Natural killer cell treated with Interleukin-12 subunit alpha and Interleukin-12 subunit beta and Interleukin-15 and Interleukin-18, amount 100 ng/mL, for 72 hours (primary cell): ENCODE results near the gene CDK10. TPM values are rescaled to one million over a fixed set of nuclear protein-coding genes. Genes with fewer than 3 reads are reported as not detected.

Experiments
- ATAC-seq, 2 donors: fragments of 150-1000 bp; cut with Tn5 transposase in 1 of 2; sonication (Bioruptor Pico), chemical (Tn5 transposase) in 1 of 2; 2 replicates each; pipeline ENCODE4 v1.10.0; 2021
- DNase-seq: peaks from one replicate; pipeline ENCODE4 v3.0.0; 2022; ENCODE audit warnings: low spot score
- H3K27ac Mint-ChIP-seq, 2 donors: 1 replicate in 1 of 2; 2 replicates in 1 of 2; pipeline ENCODE4 v1.8.0; 2022; ENCODE audit warnings: mixed read lengths in 2 of 2, mild to moderate bottlenecking in 1 of 2, moderate library complexity in 1 of 2
- H3K27me3 Mint-ChIP-seq, 2 donors: 1 replicate in 1 of 2; 2 replicates in 1 of 2; pipeline ENCODE4 v1.8.0; 2022; ENCODE audit warnings: mixed read lengths in 2 of 2
- H3K36me3 Mint-ChIP-seq: one replicate; pipeline ENCODE4 v1.8.0; 2022; ENCODE audit warnings: mixed read lengths
- H3K4me1 Mint-ChIP-seq, 2 donors: 1 replicate in 1 of 2; 2 replicates in 1 of 2; pipeline ENCODE4 v1.8.0; 2022; ENCODE audit warnings: low read depth in 2 of 2, mixed read lengths in 2 of 2, mild to moderate bottlenecking in 1 of 2
- H3K4me3 Mint-ChIP-seq: one replicate; pipeline ENCODE4 v1.8.0; 2022; ENCODE audit warnings: mixed read lengths
- H3K9me3 Mint-ChIP-seq: 2 replicates; pipeline ENCODE4 v1.8.0; 2022; ENCODE audit warnings: mixed read lengths
- total RNA-seq, 2 donors: library from RNA; stranded (reverse); gene quantifications; one replicate each; pipeline ENCODE4 v1.2.3, GENCODE V29; 2022

CDK10 gene
- total RNA-seq, 2 donors from 2014 or later = 60.8 to 115 TPM

DNA sequence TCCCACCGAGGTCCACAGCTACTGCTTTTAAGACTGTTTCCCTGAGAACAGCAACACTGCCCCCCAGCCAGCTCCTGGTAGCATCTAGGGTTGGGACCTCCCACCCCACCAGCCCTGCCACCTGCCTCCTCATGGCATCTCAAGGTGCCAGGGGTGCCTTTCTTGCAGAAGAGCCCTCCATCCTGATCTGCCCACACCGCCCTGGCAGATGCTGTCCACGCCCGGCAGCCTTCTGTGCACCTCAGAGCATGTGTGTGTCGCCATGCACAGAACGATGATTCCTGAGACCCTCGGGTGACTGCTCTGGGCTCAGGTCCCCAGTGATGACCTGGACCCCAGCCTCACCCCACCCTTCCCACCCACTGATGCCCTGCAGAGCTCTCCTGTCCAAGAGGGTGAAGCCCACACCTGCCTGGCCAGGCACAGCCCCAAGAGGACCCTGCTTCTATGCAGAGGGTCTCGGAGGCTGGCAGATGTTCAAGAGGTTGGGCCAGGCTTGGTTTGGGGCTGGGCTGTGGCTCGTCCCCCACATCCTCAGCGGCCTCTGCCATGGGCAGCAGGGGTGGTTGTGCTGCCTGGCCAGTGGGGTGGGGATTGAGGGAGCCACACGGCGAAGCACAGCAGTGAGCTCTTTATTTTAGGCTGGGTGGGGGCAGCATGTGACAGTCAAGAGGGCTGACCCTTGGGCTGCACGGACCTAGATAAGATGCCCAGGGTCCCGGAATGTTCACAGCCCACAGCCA lies 20.2 kb downstream of the CDK10 start:
- H3K36me3 Mint-ChIP-seq = no peaks in the 10 kb centered on the region
- H3K4me1 Mint-ChIP-seq = peaks cover 0 to 5% of the 10 kb centered on the region in 2 donors
- no peak overlapping the region for H3K4me3 Mint-ChIP-seq
- no peak for DNase-seq
- no peak overlapping the region for H3K27ac Mint-ChIP-seq
- no peaks in the 10 kb centered on the region for H3K27me3 Mint-ChIP-seq
- no peak for ATAC-seq
- no peaks in the 10 kb centered on the region for H3K9me3 Mint-ChIP-seq

DNA sequence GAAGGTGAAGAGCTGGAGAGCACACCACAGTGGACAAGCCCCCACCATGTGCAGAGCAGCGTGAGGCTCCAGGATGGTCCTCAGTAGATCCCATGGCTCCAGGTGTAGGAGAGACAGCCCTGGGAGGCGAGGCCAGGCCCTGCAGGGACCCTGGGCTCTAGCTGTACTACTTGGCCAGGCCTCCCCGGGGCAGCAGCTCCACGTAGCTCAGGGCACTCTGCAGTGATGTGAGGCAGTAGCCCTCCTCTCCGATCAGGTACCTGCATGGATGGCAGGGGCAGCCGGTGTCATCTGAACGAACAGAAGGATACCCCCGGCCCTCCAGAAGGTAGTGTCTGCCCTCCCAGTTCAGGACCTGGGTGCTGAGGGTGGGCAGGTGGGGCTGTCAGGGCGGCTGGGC lies 21.2 kb downstream of the CDK10 start:
- no peaks in the 10 kb centered on the region for H3K27me3 Mint-ChIP-seq
- no peaks in the 10 kb centered on the region for H3K9me3 Mint-ChIP-seq
- ATAC-seq (no peak), DNase-seq (no peak)
- H3K36me3 Mint-ChIP-seq = no peaks in the 10 kb centered on the region
- no peak overlapping the region for H3K4me3 Mint-ChIP-seq
- peaks cover 0 to 5% of the 10 kb centered on the region in 2 donors for H3K4me1 Mint-ChIP-seq
- H3K27ac Mint-ChIP-seq = no peak overlapping the region

DNA sequence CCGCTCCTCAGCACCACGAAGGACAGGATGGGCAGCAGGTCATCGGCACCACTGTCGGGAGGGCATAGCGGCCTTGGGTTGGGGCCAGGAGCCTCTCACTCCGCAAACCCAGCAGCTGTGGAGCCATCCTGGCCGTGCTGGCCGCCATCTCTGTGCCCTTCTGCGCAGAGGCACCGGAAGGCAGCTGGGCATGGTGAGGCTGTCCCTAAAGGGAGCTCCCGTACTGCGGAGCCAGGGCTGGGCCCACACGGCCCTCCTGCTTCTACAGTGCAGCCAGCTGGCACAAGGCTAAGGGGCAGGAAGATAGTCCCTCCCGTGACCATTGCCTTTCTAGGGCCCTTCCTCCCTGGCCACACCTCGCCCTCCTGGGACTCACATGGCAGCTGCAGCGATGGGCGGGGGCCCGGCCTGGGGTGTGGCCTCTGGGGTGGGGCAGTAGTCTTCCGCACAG lies 22.0 kb downstream of the CDK10 start:
- Mint-ChIP-seq H3K36me3 (no peaks in the 10 kb centered on the region), H3K4me1 (peaks cover 0 to 5% of the 10 kb centered on the region in 2 donors), H3K4me3 (no peak overlapping the region), H3K27me3 (no peaks in the 10 kb centered on the region), H3K9me3 (no peaks in the 10 kb centered on the region), H3K27ac (no peak overlapping the region)
- DNase-seq (no peak), ATAC-seq (no peak)

DNA sequence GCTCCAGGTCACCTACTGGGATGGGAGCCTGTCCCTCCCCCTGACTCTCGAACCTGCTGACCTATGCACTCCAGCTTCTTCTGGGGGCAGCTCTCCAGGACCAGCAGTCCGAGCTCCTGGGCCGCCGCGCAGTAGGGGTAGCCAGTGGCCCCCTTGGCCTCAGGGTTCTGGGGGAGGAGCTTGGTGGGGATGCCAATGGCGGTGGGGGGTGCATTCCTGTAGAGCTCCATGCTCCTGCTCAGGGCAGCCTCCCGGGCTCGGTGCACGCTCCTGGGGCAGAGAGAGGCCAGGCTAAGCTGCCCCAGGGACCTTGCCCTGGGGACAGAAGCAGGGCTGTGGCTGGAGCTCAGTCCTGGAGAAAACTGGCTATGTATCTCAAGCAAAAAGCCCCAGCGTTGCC lies 22.7 kb downstream of the CDK10 start:
- Mint-ChIP-seq H3K4me1 (peaks cover 0 to 5% of the 10 kb centered on the region in 2 donors), H3K9me3 (no peaks in the 10 kb centered on the region), H3K27me3 (no peaks in the 10 kb centered on the region), H3K36me3 (no peaks in the 10 kb centered on the region), H3K4me3 (no peak overlapping the region), H3K27ac (no peak overlapping the region)
- DNase-seq (no peak), ATAC-seq (no peak)

DNA sequence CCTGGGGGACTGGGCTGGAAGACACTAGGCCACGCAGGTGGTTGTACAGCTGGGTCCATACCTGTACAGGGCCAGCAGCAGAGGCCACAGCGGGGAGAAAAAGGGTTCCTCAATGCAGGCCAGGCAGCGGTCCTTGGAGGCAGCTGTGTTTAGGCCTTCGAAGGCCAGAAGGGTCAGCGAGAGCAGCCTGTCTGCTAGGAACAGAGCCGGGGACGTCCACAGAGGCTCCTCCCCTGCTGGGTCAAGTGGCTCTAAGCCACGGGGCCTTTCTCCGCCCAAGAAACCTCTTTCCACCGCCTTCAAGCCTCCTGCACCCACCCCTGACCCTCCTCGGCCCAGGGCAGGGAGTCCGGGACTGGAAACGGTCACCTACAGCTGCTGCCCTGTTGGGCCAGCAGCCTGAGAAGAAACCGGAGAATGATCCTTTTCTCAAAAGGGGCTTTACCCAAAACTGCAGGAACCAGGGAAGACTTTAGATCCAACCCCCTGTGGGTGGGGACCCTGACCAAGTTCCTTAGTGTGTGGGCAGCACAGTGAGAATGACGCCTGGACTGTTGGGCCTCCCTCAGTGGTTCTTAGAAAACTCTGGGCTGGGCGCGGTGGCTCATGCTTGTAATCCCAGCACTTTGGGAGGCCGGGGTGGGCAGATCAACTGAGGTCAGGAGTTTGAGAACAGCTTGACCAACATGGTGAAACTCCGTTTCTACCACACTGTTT lies 23.4 kb downstream of the CDK10 start:
- no peak for ATAC-seq
- no peak for DNase-seq
- no peaks in the 10 kb centered on the region for H3K27me3 Mint-ChIP-seq
- H3K9me3 Mint-ChIP-seq = no peaks in the 10 kb centered on the region
- peaks cover 0 to 5% of the 10 kb centered on the region in 2 donors for H3K4me1 Mint-ChIP-seq
- no peak overlapping the region for H3K27ac Mint-ChIP-seq
- no peak overlapping the region for H3K4me3 Mint-ChIP-seq
- H3K36me3 Mint-ChIP-seq = no peaks in the 10 kb centered on the region

DNA sequence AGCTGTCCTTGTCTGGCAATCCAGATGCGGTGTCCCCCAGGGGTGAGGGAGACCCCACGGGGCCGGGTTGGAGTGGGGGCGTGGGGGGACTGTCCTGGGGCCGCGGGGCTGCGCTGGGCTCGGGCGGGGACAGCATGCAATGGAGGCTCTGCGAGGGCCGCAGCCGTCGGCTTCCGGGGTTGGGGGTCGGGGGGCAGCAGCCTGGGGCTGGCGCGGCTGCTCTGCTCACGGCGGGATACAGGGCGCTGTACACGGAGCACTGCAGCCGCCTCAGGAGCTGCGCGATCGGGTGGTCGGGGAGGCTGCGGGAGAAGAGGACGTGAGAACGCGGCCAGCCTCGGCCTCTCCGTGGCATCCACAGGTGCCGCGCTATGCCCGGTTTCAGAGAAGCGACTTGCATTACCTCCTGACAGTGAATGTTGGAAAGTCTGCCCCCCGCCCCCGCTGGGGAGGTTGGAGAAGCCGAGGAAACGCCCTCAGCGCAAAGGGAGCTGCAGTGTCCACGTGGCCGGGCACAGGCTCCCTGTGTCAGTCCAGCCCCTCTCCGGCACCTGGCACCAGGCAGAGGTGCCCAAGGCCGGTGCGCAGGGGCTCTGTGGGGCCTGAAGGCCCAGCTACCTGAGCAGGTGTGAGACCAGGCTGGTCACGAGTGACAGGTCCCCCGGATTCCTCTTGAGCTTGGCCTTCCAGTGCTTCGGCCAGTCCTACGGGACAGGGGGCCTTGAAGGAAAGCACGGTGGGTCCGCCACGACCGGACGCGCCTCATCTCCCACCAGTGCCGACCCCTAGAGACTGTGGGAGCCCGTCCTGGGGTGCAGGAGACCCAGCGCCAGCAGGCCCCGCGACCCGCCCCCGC lies 24.4 kb downstream of the CDK10 start:
- peak in 1 of 2 donors; percentile 1 for ATAC-seq
- no peaks in the 10 kb centered on the region for H3K27me3 Mint-ChIP-seq

DNA sequence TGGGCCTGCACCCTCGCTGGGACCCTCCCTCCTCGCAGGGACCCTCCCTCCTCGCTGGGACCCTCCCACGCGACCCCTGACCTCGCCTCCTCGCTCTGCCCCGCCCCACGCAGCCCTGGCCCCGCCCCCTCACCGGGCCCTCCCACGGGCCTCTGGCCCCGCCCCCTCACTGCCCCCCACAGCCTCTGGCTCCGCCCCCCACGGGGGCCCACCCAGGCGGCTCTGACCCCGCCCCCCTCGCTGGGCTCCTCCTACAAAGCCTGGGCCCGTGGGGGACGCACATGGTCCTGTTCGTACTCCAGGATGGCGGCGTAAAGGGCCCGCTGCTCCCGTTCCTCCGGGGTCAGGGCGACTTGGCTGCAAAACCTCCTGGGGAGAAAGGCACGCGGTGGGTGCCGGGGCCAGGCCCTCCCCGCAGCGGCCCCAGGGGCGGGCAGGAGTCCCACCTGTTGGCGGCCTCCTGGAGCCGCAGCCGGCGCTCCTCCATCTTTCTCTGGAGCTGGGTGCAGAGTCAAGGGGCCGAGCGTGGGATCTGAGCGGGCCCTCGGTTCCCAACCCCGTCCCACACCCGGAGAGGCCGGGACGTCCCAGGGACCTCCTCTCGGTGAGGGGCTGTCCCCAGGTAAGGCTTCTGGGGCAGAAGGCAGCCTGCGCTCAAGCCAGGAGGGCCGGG lies 25.2 kb downstream of the CDK10 start:
- DNase-seq (peak; percentile 73), ATAC-seq (peak; percentile 92 to 93)
- no peaks in the 10 kb centered on the region for H3K36me3 Mint-ChIP-seq
- no peaks in the 10 kb centered on the region for H3K27me3 Mint-ChIP-seq
- H3K4me1 Mint-ChIP-seq = no peaks in the 10 kb centered on the region
- H3K9me3 Mint-ChIP-seq = no peaks in the 10 kb centered on the region
- peak overlapping the region; percentile 38 for H3K4me3 Mint-ChIP-seq
- H3K27ac Mint-ChIP-seq = no peak overlapping the region

More for the DNA sequence above, 24.4 kb downstream of the CDK10 start:
- no peak overlapping the region for H3K27ac Mint-ChIP-seq
- no peak overlapping the region for H3K4me3 Mint-ChIP-seq
- peaks cover 0 to 2% of the 10 kb centered on the region in 2 donors for H3K4me1 Mint-ChIP-seq
- DNase-seq = no peak
- no peaks in the 10 kb centered on the region for H3K36me3 Mint-ChIP-seq
- no peaks in the 10 kb centered on the region for H3K9me3 Mint-ChIP-seq

DNA sequence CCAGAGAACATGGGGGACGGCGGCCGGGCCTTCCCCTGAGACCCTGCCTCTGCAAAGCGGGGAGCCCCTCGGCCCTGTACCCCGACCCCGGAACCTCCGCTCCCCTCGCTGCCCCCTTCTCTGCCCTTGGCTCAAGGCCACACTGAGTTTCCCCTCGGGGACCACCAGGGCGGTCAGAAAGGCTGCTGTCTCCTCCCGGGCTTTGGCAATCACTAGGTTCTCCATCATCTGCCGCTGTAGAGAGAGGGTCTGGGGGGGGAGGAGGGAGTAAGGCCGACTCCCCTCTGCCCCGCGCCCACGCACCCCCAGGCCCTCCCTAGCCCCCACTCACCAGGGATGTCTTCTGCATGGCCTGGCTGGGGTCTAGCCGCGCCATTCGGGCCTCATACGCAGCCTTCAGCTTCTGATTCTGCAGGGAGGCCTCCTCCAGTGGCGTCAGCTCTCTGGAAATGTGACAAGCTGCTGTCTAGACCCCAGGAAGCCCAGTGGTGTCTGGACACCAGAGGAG lies 25.8 kb downstream of the CDK10 start:
- Mint-ChIP-seq H3K36me3 (no peaks in the 10 kb centered on the region), H3K4me3 (peak overlapping the region; percentile 38), H3K27me3 (no peaks in the 10 kb centered on the region), H3K4me1 (peaks cover 0 to 1% of the 10 kb centered on the region in 2 donors), H3K9me3 (no peaks in the 10 kb centered on the region), H3K27ac (no peak overlapping the region)
- DNase-seq (no peak), ATAC-seq (no peak)

DNA sequence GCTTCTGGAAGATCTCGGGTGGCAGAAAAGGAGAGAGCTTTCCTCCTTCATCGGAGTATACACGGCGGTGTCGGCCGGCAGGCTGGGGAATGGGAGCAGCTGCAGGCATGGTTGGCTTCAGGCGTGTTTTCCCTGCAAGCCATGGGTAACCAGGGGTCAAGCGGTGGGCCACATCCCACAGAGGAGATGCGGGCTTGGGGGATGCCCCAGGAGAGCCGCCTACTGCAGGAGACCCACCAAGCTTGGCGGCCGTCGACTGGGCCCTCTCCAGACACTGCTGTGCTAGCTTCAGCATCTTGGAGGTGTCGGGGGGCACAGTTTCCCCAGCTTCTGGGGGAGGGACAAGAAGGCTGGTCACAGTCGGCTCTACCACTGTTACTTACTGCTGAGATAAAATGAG lies 30.0 kb downstream of the CDK10 start:
- no peaks in the 10 kb centered on the region for H3K36me3 Mint-ChIP-seq
- H3K9me3 Mint-ChIP-seq = no peaks in the 10 kb centered on the region
- no peaks in the 10 kb centered on the region for H3K27me3 Mint-ChIP-seq
- no peak overlapping the region for H3K27ac Mint-ChIP-seq
- no peak overlapping the region for H3K4me3 Mint-ChIP-seq
- peaks cover 22 to 25% of the 10 kb centered on the region in 2 donors for H3K4me1 Mint-ChIP-seq
- ATAC-seq (no peak), DNase-seq (no peak)

DNA sequence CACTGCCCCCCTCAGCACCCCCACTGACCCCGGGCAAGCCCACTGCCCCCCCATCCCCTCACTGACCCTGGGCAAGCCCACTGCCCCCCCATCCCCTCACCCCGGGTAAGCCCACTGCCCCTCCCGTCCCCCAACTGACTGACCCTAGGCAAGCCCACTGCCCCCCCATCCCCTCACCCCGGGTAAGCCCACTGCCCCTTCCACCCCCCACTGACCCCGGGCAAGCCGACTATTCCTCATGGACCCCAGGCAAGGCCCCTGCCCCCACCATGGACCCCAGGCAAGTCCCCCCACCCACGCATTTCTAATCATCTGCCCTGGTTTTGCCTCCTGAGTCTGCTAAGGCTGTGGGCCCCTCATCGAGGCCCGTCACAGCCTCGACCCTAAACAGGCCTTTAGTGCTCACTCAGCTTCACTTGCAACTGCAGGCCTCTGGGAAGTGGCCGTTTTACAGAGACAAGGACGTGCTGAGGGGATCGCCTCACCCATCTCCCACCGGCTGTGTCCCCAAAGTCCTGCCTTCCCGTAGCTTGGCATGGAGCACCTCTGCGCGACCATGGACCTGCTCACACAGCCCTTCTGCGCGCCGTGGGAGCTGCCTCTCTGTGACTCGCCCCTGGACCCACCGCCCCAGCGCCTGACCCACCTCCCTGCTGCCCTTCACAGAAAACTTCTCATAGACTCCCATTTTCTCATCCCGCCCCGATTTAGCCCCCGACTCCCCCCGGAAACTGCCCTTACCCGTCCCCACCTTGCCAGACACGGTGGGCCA lies 30.6 kb downstream of the CDK10 start:
- DNase-seq (no peak), ATAC-seq (no peak)
- H3K4me1 Mint-ChIP-seq = peaks cover 22 to 25% of the 10 kb centered on the region in 2 donors
- no peak overlapping the region for H3K27ac Mint-ChIP-seq
- H3K27me3 Mint-ChIP-seq = no peaks in the 10 kb centered on the region
- H3K9me3 Mint-ChIP-seq = no peaks in the 10 kb centered on the region
- H3K4me3 Mint-ChIP-seq = no peak overlapping the region
- no peaks in the 10 kb centered on the region for H3K36me3 Mint-ChIP-seq

DNA sequence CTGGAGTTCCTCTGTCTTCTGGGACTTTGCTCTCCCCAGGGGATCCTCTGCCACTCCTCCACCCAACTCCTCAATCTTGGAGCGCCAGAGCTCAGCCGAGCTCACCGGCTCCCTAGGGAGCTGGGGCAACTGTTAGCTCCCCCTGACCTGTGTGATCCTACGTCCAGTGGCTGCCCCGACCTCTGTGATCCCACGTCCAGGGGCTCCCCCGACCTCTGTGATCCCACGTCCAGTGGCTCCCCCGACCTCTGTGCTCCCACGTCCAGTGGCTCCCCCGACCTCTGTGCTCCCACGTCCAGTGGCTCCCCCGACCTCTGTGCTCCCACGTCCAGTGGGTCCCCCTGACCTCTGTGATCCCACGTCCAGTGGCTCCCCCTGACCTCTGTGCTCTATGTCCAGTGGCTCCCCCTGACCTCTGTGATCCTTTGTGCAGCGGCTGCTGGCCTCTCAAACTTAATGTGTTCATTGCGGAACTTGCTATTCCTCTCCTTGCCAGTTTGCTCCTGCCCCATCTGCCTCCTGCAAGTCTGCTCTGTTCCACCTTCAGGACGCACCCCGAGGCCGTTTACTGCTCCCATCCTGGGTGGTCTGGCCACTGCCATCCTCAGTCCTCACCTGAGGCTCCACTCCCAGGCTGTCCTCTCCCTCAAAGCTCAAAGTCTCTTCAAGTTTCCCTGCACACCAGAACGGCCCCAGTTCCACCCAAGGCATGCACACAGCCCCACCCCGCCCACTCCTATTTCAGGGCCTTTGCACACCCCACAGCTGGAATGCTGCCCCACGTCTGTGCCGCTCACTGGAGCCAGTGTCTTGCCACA lies 31.4 kb downstream of the CDK10 start:
- DNase-seq = no peak
- no peak for ATAC-seq
- no peaks in the 10 kb centered on the region for H3K9me3 Mint-ChIP-seq
- H3K27ac Mint-ChIP-seq = peak overlapping the region; percentile 89 to 96
- no peaks in the 10 kb centered on the region for H3K36me3 Mint-ChIP-seq
- H3K4me1 Mint-ChIP-seq = peaks cover 28 to 31% of the 10 kb centered on the region in 2 donors
- H3K27me3 Mint-ChIP-seq = no peaks in the 10 kb centered on the region
- H3K4me3 Mint-ChIP-seq = no peak overlapping the region

DNA sequence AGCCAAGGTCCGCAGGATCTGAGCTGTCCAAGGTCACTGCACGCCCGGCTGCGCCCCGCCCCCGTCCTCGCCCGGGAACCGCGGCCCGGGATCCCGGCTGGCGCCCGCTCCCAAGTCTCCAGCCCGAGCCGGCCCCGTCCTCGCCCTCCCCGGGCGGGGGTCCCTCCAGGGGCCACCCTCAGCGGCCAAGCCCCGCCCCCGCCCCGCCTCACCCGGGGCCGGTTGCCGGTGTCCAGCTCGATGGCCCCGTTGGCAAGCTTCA lies 34.0 kb downstream of the CDK10 start:
- peak overlapping the region; percentile 79 for H3K4me3 Mint-ChIP-seq
- no peaks in the 10 kb centered on the region for H3K9me3 Mint-ChIP-seq
- peak in 1 of 2 donors; percentile 0 for ATAC-seq
- DNase-seq = no peak
- no peaks in the 10 kb centered on the region for H3K27me3 Mint-ChIP-seq
- peak overlapping the region; percentile 89 to 96 for H3K27ac Mint-ChIP-seq
- peaks cover 45 to 46% of the 10 kb centered on the region in 2 donors for H3K4me1 Mint-ChIP-seq
- no peaks in the 10 kb centered on the region for H3K36me3 Mint-ChIP-seq
